Activated T-helper 9 cell treated with anti-CD3 and anti-CD28 coated beads, Interleukin-2, amount 50 U/mL, for 16 hours (primary cell): ENCODE measurements around the gene GRIK4.
"Not testable (repeated sequence)": the region's sequence is repeated elsewhere in the genome, so short reads cannot be mapped to it uniquely, and the experiment has no call there.

ENCODE experiments used
- DNase-seq: peaks from one replicate; pipeline ENCODE4 v3.0.0-alpha.2; 2020; ENCODE audit warnings: low read depth

GRIK4 gene

GRCh38 chr11:120746376-120746775 is 234.8 kb downstream of the GRIK4 start:
- no peak for DNase-seq

GRCh38 chr11:120746836-120747609 is 235.5 kb downstream of the GRIK4 start:
- no peak for DNase-seq

- no peak for DNase-seq
These were observed 236.6 kb downstream of the GRIK4 start for GRCh38 chr11:120747850-120748814.

GRCh38 chr11:120749395-120749794 is 237.8 kb downstream of the GRIK4 start:
- DNase-seq, result no peak

GRCh38 chr11:120750647-120751549 is 239.3 kb downstream of the GRIK4 start:
- DNase-seq, result no peak

- no peak for DNase-seq
These were observed 240.0 kb downstream of the GRIK4 start for GRCh38 chr11:120751550-120751949.

- DNase-seq, result no peak
These were observed 241.1 kb downstream of the GRIK4 start for GRCh38 chr11:120752668-120753067.

GRCh38 chr11:120756931-120757330 is 245.4 kb downstream of the GRIK4 start:
- DNase-seq, result no peak

GRCh38 chr11:120759046-120759445 is 247.5 kb downstream of the GRIK4 start:
- no peak for DNase-seq

- not testable (repeated sequence) for DNase-seq
These were observed 254.2 kb downstream of the GRIK4 start for GRCh38 chr11:120765710-120766109.

GRCh38 chr11:120766318-120766717 is 254.8 kb downstream of the GRIK4 start:
- DNase-seq, result no peak

- no peak for DNase-seq
These were observed 257.4 kb downstream of the GRIK4 start for GRCh38 chr11:120768949-120769348.

- DNase-seq, result no peak
These were observed 258.4 kb downstream of the GRIK4 start for GRCh38 chr11:120769906-120770305.

- DNase-seq, result no peak
These were observed 260.1 kb downstream of the GRIK4 start for GRCh38 chr11:120771551-120772060.

- DNase-seq, result no peak
These were observed 262.0 kb downstream of the GRIK4 start for GRCh38 chr11:120773501-120774031.

- no peak for DNase-seq
These were observed 263.2 kb downstream of the GRIK4 start for GRCh38 chr11:120774591-120775386.

GRCh38 chr11:120775986-120776951 is 264.7 kb downstream of the GRIK4 start:
- no peak for DNase-seq

- DNase-seq, result no peak
These were observed 267.3 kb downstream of the GRIK4 start for GRCh38 chr11:120778685-120779490.
